Kidney epithelial cell (primary cell): ENCODE results near the gene ARHGEF18. TPM values are rescaled to one million over a fixed set of nuclear protein-coding genes. Genes with fewer than 3 reads are reported as not detected.
A peak's percentile ranks its signal among the peaks of the same experiment; 100 is the strongest.

Experiments
- DNase-seq: peaks from one replicate; pipeline ENCODE4 v3.0.0-alpha.2; 2010; ENCODE audit warnings: low read depth
- H3K27me3 ChIP-seq: 2 replicates; pipeline ENCODE4 v1.6.0; 2011; ENCODE audit warnings: low read length; ENCODE audit not compliant: control insufficient read depth, insufficient read depth
- H3K36me3 ChIP-seq: 2 replicates; pipeline ENCODE4 v1.5.1; 2011; ENCODE audit warnings: low read length; ENCODE audit not compliant: control insufficient read depth, insufficient read depth
- H3K4me3 ChIP-seq: 2 replicates; pipeline ENCODE4 v1.5.1; 2011; ENCODE audit warnings: low read depth, mild to moderate bottlenecking, control low read depth, low read length
- total RNA-seq: library from RNA; depleted of rRNA; stranded (reverse); fragments of >200 nt; gene quantifications from 2 replicates; pipeline ENCODE4 v1.2.3, GENCODE V29; 2015
- TF ChIP-seq, protein P1 (sequence below): IDR thresholded peaks from 2 replicates; pipeline ENCODE4 v1.5.1; 2011; ENCODE audit warnings: mild to moderate bottlenecking, moderate library complexity, low read length, control low read depth, inconsistent platforms; ENCODE audit not compliant: insufficient read depth, poor library complexity, severe bottlenecking

Gene ARHGEF18
- total RNA-seq, 1 donor from 2014 or later, result 123 TPM

DNA sequence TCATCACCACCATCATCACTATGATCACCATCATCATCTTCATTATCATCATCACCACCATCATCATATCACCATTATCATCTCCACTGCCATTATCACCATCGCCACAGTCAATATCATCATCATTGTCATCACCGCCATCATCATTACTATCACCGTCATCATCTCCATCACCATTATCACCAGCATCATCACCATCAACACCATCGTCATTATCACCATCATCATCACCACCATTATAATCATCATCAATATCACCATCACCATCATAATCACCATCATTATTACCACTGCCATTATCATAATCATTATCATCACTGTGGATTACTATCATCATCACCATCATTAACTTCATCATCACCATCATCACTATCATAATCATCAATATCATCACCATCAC, 17.3 kb upstream of the ARHGEF18 start:
- TF ChIP-seq, protein P1, sequence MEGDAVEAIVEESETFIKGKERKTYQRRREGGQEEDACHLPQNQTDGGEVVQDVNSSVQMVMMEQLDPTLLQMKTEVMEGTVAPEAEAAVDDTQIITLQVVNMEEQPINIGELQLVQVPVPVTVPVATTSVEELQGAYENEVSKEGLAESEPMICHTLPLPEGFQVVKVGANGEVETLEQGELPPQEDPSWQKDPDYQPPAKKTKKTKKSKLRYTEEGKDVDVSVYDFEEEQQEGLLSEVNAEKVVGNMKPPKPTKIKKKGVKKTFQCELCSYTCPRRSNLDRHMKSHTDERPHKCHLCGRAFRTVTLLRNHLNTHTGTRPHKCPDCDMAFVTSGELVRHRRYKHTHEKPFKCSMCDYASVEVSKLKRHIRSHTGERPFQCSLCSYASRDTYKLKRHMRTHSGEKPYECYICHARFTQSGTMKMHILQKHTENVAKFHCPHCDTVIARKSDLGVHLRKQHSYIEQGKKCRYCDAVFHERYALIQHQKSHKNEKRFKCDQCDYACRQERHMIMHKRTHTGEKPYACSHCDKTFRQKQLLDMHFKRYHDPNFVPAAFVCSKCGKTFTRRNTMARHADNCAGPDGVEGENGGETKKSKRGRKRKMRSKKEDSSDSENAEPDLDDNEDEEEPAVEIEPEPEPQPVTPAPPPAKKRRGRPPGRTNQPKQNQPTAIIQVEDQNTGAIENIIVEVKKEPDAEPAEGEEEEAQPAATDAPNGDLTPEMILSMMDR, result no peak
- Histone ChIP-seq H3K4me3 (no peak overlapping the region), H3K36me3 (no peaks in the 10 kb centered on the region), H3K27me3 (no peaks in the 10 kb centered on the region)
- DNase-seq, result no peak

DNA sequence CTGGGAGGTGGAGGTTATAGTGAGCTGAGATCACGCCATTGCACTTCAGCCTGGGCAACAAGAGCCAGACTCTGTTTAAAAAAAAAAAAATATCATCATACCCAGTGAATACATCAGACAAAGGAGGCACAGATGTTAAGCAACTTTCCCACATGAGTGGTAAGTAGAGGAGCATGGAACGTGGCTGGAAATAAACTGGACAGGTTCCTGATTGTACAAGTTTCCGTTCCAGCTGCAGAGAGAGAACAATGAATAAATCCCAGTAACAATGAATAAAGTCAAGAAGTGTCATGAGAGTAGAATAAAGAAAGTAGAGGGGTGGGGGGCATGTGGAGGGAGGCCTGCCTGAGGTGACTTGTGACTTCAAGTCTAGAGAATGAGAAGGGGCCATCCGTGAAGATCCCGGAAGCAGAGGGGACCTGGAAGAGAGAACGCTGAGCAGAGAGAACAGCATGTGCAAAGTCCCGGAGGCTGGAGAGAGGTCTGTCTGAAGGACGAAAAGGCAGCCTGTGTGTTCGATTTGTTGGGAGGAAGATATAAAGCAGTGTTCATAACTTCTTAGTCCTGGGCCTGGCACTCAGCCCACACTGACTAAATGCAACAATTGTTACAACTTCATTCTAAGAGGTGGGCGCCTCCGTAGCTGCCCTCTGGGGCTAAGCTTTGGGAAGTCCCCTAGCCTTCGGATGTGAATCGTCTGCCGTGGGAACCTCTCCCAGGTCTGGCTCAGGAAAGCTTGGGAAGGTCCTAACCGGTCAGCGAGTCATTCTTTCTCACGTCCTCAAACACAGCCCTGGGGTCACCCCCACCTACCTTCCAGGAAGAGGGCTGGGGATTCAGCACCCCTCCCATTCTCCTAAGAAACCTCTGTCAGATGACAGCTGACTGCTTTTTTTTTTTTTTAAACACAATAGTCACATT, 15.3 kb upstream of the ARHGEF18 start:
- Histone ChIP-seq H3K27me3 (no peaks in the 10 kb centered on the region), H3K4me3 (no peak overlapping the region), H3K36me3 (no peaks in the 10 kb centered on the region)
- TF ChIP-seq, protein P1, result no peak
- DNase-seq, result no peak

DNA sequence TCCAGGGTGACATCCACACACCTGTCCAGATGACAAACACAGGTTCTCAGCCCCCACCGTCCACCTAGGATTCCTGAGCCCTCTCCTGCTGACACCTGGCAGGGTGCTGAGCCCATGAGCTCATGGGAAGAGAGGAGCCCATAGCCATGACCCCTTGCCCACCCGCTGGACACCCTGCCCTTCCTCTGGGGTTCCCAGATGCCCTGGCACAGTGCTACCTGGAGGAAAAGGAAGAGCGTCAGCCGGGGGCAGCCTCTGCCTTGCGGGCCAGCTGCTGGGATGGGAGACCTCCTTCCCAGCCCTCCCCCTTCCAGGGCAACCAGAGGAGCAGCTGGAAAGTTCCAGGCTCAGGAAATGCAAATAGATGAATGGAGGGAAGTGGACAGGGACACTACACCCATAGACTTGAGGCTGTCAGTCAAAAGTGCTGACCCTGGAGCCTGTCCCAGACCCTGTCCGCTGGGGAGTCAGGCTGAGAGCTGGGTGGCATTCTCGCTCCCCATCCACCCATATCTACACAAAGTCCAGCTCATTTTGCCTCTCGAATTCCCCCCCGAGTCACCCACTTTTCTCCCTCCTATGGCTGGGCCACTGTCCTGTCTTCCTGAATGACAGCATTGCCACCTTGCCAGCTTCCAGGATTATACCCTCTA, 12.3 kb upstream of the ARHGEF18 start:
- no peaks in the 10 kb centered on the region for H3K27me3 ChIP-seq
- TF ChIP-seq, protein P1, result no peak
- no peak overlapping the region for H3K4me3 ChIP-seq
- no peak for DNase-seq
- H3K36me3 ChIP-seq, result no peaks in the 10 kb centered on the region

DNA sequence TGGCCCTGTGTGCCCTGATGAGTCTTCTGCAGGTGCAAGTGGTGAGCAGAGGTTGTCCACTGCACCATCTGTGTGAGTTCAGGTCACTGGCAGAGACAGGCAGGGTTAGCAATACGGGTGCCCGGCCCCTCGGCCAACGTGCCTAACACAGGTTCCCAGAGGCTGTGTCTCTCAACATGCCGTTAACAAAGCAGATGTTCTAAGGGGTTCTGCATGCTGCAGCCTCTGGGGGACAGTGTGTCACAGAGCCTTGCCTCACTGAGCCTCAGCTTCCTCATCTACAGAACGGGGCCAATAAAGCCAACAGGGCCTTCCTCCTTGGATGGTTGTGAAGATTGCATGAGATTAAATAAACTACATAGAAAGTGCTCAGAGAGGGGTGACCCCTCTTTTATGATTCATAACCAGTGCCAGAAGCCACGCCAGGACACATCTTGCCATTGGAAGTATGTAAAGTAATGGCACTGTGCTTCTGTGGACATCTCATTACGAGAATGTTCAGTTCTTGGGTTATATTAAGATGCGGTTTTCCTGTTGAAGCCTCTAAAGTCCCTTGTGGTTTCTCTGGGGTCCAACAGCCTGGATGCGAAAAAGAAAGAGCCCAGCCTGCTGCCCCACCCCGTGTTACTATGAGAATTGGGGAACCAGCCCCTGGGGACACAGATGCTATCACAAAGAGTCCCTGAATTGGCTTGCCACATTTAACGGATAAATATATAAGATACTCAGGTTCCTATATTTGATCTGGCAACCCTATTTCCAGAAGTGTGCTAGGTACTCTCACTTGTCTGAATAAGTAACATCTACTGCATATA, 11.2 kb upstream of the ARHGEF18 start:
- no peak overlapping the region for H3K4me3 ChIP-seq
- TF ChIP-seq, protein P1, result no peak
- DNase-seq, result no peak
- no peaks in the 10 kb centered on the region for H3K27me3 ChIP-seq
- no peaks in the 10 kb centered on the region for H3K36me3 ChIP-seq

DNA sequence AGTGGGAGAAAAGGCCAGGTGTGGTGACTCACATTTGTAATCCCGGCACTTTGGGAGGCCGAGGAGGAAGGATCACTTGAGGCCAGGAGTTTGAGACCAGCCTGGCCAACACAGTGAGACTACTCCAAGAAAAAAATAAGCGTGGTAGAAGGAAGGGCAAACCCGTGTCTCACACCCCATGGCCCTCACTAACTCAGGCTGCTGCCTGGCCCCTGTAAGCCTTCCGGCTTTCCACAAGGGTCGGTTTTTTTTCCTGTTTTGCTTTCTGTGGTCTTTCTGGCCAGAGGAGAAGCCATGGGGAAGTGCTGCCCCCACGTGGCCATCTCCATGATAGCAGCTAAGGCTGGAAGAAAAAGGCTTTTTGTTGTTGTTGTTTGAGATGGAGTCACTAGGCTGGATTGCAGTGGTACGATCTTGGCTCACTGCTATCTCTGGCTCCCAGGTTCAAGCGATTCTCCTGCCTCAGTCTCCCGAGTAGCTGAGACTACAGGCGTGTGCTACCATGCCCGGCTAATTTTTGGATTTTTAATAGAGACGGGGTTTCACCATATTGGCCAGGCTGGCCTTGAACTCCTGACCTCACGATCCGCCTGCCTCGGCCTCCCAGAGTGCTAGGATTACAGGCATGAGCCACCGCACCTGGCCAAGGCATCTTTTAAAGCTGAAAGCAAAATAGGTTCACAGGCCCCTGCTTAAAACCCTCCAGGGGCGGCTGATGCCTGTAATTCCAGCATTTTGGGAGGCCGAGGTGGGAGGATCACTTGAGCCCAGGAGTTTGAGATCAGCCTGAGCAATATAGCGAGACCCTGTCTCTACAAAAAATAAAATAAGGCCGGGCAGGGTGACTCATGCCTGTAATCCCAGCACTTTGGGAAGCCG, 7.5 kb upstream of the ARHGEF18 start:
- Histone ChIP-seq H3K27me3 (peaks cover 4% of the 10 kb centered on the region), H3K36me3 (no peaks in the 10 kb centered on the region), H3K4me3 (no peak overlapping the region)
- TF ChIP-seq, protein P1, result peak; percentile 93
- DNase-seq, result peak; percentile 41
